ENCODE data around the gene ZFP91.

DNA sequence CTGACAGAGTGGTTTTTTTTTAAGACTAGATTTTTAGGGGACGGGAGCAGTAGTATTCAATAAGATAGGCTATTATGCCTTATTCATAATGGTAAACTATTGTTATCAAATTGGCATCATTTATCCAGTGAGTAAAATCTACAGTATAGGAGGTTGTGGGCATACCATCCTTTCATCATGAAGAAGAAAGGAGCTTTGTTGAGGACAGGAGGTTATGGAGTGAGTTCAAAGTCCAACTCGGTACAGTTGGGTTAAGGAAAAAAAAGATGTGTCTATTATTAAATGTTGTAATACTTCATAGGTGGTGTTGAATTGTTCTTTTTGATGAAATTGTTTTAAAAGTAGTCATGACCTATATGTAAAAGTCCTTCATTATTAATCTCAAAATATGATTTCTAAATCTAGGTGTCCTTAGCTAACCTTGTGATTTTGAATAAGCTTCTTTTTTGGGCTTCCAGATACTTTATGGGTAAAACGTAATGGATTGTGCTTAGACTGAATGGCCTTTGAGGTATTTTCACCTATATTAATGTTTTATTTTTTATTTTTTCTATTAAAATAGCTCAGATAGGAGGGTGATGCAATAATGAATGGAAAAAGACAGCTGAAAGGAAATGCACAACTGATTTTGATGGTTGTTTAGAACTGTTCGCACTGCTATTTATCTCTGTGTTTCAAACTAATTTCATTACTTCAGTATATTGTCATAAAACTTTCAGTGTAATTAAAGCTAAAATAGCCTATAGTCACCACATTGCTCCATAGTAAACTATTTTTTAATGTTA is 28.3 kb downstream of the ZFP91 start:
- TF ChIP-seq POLR2A (IDR thresholded peaks at IDR 0.05) = no peak
- TF ChIP-seq POLR2AphosphoS5 (IDR thresholded peaks at IDR 0.05) = no peak

All from transverse colon (tissue), 3 donors.